Natural killer cell (primary cell): Measurements from ENCODE around the gene SPP2. TPM values are rescaled to one million over a fixed set of nuclear protein-coding genes. Genes with fewer than 3 reads are reported as not detected.

Experiments
- ATAC-seq, 3 donors: fragments of 150-1000 bp in 2 of 3; fragments of 200-7000 bp in 1 of 3; cut with Tn5 transposase; 1 replicate in 1 of 3; 2 replicates in 2 of 3; pipeline ENCODE4 v1.10.0; 2021; ENCODE audit warnings: mild to moderate bottlenecking in 2 of 3, moderate library complexity in 2 of 3
- DNase-seq, 2 donors: peaks; one replicate each; pipeline versions ENCODE4 v3.0.0 to v3.0.0-alpha.2; 2013 to 2021; ENCODE audit warnings: mixed read lengths in 1 of 2
- H3K27ac ChIP-seq: one replicate; pipeline ENCODE4 v1.5.1; 2013; ENCODE audit warnings: mild to moderate bottlenecking, low read length
- H3K27me3 ChIP-seq: one replicate; pipeline ENCODE4 v1.6.1; 2013; ENCODE audit warnings: low read length; ENCODE audit not compliant: control insufficient read depth, insufficient read depth
- H3K36me3 ChIP-seq: one replicate; pipeline ENCODE4 v1.6.1; 2013; ENCODE audit warnings: low read length; ENCODE audit not compliant: control insufficient read depth, insufficient read depth
- H3K4me1 ChIP-seq: one replicate; pipeline ENCODE4 v1.6.1; 2013; ENCODE audit warnings: low read length; ENCODE audit not compliant: control insufficient read depth, insufficient read depth
- H3K4me3 ChIP-seq: one replicate; pipeline ENCODE4 v1.5.1; 2013; ENCODE audit warnings: low read length
- H3K9me3 ChIP-seq: one replicate; pipeline ENCODE4 v1.6.1; 2013; ENCODE audit warnings: low read length; ENCODE audit not compliant: control insufficient read depth, insufficient read depth
- H3K27ac Mint-ChIP-seq, 2 donors: one replicate each; pipeline ENCODE4 v1.8.0; 2022; ENCODE audit warnings: mild to moderate bottlenecking in 2 of 2, mixed read lengths in 2 of 2, moderate library complexity in 1 of 2
- H3K27me3 Mint-ChIP-seq, 2 donors: one replicate each; pipeline ENCODE4 v1.8.0; 2022; ENCODE audit warnings: low read depth in 2 of 2, mixed read lengths in 2 of 2
- H3K36me3 Mint-ChIP-seq: one replicate; pipeline ENCODE4 v1.8.0; 2022; ENCODE audit warnings: mixed read lengths
- H3K4me1 Mint-ChIP-seq, 2 donors: one replicate each; pipeline ENCODE4 v1.8.0; 2022; ENCODE audit warnings: mixed read lengths in 2 of 2
- H3K4me3 Mint-ChIP-seq: one replicate; pipeline ENCODE4 v1.8.0; 2022; ENCODE audit warnings: mild to moderate bottlenecking, moderate library complexity, mixed read lengths
- H3K9me3 Mint-ChIP-seq, 2 donors: one replicate each; pipeline ENCODE4 v1.8.0; 2022; ENCODE audit warnings: mixed read lengths in 2 of 2
- CTCF ChIP-seq: fragments of 200-600 bp; IDR thresholded peaks from one replicate; pipeline ENCODE4 v1.8.0; 2022; ENCODE audit warnings: antibody characterized with exemption
- WGBS: methylation state at CpG from one replicate; pipeline ENCODE4 v1.1.7; 2013; ENCODE audit warnings: missing lambda C conversion rate; ENCODE audit not compliant: insufficient coverage; 5-methylcytosine and 5-hydroxymethylcytosine counted together
- intact Hi-C: fragments of 100-400 bp; cut with micrococcal nuclease; formaldehyde crosslinking; loops from one replicate; pipeline ENCODE4 v1.14.2; 2022
- total RNA-seq, 4 donors: library from RNA; stranded (reverse); fragments of 120-200 nt in 1 of 4; gene quantifications; one replicate each; pipeline versions ENCODE4 v1.2.3 to v1.2.4, GENCODE V29; 2013 to 2022

The SPP2 gene
- total RNA-seq, 3 donors from 2014 or later (not counting 1 experiment from before 2014, with no cell fraction given) = not detected

DNA sequence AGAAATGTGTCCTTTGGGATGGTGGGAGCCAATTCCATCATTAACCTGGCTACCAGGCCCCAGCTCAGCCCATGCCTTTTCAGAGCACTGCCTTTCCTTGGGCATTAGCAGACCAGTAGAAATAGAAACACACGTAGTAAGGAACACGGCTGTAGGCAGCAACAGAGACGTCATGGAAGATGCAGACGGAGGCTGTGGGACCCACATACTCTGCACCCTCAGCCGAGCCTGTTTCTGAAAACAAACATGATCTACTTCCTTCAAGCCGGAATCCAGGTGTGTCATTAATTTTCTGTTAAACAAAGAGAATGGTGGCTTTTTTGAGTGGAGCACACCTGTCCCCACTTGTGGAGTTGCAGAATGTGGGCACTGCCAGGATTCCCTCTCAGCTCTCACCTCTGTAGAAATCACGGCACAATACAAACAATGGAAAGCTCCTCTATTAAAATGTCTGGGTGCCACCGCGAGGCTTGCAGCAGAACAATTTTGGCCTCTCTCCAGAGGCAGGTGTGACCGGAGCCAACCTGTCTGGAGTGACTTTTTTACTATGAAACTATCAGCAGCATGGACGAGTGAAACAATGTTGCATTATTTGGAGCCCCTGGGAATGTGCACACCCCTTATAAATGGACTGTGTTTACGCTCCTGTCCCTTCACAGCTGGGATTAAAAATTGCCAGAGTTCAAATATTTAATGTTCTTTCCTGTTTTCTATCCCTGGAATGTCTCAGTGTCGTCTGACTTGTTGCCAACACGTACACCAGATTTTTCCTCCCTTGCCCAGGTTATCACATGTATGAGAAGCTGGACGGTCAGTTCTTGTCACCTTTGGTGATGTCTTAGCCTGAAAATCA lies 31.7 kb downstream of the SPP2 start:
- Histone ChIP-seq H3K36me3 (no peaks in the 10 kb centered on the region), H3K9me3 (no peaks in the 10 kb centered on the region), H3K27ac (no peak overlapping the region), H3K4me3 (no peak overlapping the region), H3K27me3 (no peaks in the 10 kb centered on the region), H3K4me1 (peaks cover 22% of the 10 kb centered on the region)
- H3K27me3 Mint-ChIP-seq = peaks cover 4 to 12% of the 10 kb centered on the region in 2 donors
- peaks cover 58 to 59% of the 10 kb centered on the region in 2 donors for H3K4me1 Mint-ChIP-seq
- no peak overlapping the region for H3K27ac Mint-ChIP-seq
- no peaks in the 10 kb centered on the region for H3K36me3 Mint-ChIP-seq
- no peaks in the 10 kb centered on the region for H3K9me3 Mint-ChIP-seq
- TF ChIP-seq CTCF = no peak
- H3K4me3 Mint-ChIP-seq = no peak overlapping the region
- WGBS = 88% methylated on average over 15 of the region's 15 CpGs
- ATAC-seq (no peak), DNase-seq (no peak)
- intact Hi-C loops = no loop called here

DNA sequence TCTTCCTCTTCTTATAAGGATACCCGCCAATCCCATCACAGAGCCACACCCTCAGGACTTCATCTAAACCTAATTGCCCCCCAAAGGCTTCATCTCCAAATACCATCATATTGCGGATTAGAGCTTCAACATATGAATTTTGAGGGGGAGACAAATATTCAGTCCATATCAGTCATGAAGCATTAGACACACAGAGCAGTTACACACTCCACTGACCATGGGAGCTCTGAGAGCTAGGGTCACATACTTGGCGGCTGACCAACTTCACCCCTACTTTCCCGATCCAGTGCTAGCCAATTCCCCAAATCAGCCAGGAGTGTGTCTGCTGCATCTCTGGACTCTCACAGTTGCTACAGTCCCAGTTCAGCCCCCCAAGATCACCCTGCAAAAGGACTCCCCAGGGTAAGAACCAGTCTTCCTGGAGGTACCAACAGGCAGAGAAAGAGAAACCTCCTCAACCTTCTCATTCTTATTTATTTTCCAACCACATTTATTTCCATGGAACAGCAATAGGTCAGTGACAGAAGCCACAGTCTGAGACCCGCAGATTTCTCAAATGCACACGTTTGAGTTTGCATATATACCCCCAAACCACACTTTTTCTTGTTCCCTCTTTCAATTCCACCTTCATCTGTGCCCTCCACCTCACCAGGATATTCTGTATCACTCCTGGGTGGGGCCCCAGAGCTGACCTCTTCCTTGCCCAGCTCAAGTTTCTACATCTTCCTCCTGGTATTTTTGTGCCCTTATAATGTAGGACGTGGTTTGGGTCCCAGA lies 33.3 kb downstream of the SPP2 start:
- H3K27ac ChIP-seq = no peak overlapping the region
- peaks cover 4 to 20% of the 10 kb centered on the region in 2 donors for H3K27me3 Mint-ChIP-seq
- no peak for ATAC-seq
- 74% methylated on average over 6 of the region's 7 CpGs for WGBS
- TF ChIP-seq CTCF = no peak
- intact Hi-C loops = no loop called here
- no peak overlapping the region for H3K4me3 Mint-ChIP-seq
- no peaks in the 10 kb centered on the region for H3K36me3 ChIP-seq
- H3K9me3 ChIP-seq = no peaks in the 10 kb centered on the region
- no peak for DNase-seq
- peaks cover 2 to 3% of the 10 kb centered on the region in 2 donors for H3K9me3 Mint-ChIP-seq
- peak overlapping the region in 1 of 2 donors; percentile 7 for H3K27ac Mint-ChIP-seq
- H3K36me3 Mint-ChIP-seq = peaks cover 10% of the 10 kb centered on the region
- no peak overlapping the region for H3K4me3 ChIP-seq
- no peaks in the 10 kb centered on the region for H3K27me3 ChIP-seq
- H3K4me1 Mint-ChIP-seq = peaks cover 42 to 44% of the 10 kb centered on the region in 2 donors
- H3K4me1 ChIP-seq = peaks cover 13% of the 10 kb centered on the region

DNA sequence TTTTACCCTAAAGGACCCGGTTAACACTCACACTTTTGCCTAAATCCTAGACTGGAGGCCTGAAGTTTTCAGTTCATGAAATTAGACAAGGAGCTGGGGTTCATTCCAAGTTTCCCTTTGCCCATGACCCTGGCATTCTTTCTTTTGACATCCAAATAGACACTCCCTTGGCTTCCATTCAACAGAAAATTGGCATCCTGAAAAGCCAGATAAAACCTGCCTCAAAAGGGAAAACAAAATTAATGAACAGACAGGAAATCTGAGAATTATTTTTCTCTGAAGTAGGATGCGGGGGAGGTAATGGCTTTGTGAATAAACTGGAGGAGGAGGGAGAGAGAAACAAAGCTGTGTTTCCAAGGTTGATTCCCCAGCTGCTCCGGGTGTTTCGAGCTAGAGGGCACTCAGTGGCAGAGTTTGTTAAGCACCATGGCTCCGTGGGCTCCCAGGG lies 41.0 kb downstream of the SPP2 start:
- 70% methylated on average over 5 of the region's 5 CpGs for WGBS
- Histone ChIP-seq H3K27me3 (no peaks in the 10 kb centered on the region), H3K4me3 (no peak overlapping the region), H3K9me3 (no peaks in the 10 kb centered on the region), H3K36me3 (no peaks in the 10 kb centered on the region), H3K27ac (no peak overlapping the region), H3K4me1 (peaks cover 5% of the 10 kb centered on the region)
- no peak for TF ChIP-seq CTCF
- DNase-seq = no peak
- H3K27ac Mint-ChIP-seq = no peak overlapping the region
- ATAC-seq = no peak
- no peak overlapping the region for H3K4me3 Mint-ChIP-seq
- intact Hi-C loops = no loop called here
- peaks cover 3 to 19% of the 10 kb centered on the region in 2 donors for H3K4me1 Mint-ChIP-seq
- H3K36me3 Mint-ChIP-seq = peaks cover 10% of the 10 kb centered on the region
- H3K27me3 Mint-ChIP-seq = peaks cover 4 to 13% of the 10 kb centered on the region in 2 donors
- peaks cover 2 to 3% of the 10 kb centered on the region in 2 donors for H3K9me3 Mint-ChIP-seq
